Measurements from ENCODE around the gene GPN2.

GPN2 gene

DNA sequence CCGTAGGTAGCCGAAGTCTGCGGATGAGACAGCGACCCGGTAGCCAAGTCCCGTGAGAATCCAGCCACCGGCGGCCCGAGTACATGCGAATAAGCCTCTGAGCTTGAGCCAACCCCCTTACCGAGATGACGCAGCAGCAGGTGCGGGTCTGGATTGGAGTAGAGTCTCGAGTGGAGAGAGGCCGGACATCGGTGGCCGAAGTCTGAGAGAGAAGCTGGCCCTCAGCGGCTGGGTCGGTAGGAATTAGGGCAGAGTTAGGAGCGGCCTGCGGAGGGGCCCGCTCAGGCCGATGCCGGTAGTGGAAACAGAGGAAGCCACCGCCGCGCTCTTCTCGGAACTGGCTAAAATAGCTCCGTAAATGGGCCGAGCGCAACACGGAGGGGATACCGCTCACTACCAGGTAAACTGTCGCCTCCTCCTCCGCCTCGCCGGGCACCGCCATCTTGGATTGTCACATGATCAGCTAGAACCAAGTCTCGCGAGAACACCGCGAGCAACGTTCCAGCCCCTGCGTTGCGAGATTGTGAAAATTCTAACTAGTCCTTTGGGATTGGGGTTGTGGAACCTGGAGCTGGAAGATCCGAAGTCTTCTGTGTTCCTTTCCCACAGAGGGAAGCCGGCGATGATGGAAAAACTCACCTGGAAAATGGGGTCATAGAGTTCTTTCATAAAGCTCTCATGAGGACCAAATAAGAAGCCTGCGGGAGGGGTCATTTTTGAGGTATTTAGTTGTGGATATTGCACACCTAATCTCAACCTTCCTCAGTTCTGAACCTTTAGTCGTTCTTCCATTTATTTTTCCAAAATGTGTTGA, 10.1 kb upstream of the GPN2 start, which contains the start of gene GPATCH3 (continued):
- TF ChIP-seq ZNF623 (tag by site-specific recombination; IDR thresholded peaks at IDR 0.05) (peak; percentile 18; the same call in 1 of the 2 replicates), ZNF266 (tag by site-specific recombination; IDR thresholded peaks at IDR 0.05; ENCODE audit: low read depth) (no peak), KLF9 (tag by site-specific recombination; IDR thresholded peaks at IDR 0.05; ENCODE audit: low read depth) (peak; percentile 57; the same call in 1 of the 2 replicates), ZNF311 (tag by site-specific recombination; IDR thresholded peaks at IDR 0.05; ENCODE audit: borderline replicate concordance) (no peak), ZNF16 (tag by site-specific recombination; IDR thresholded peaks at IDR 0.05; ENCODE audit: low read depth) (no peak), ZNF416 (tag by site-specific recombination; IDR thresholded peaks at IDR 0.05) (no peak), ZNF664 (tag by site-specific recombination; IDR thresholded peaks at IDR 0.05) (no peak), KLF1 (tag by site-specific recombination; IDR thresholded peaks at IDR 0.05) (0 out of 2 replicates have a peak, but pooled peaks have one; percentile 28), ZNF621 (tag by site-specific recombination; IDR thresholded peaks at IDR 0.05) (no peak), ZNF114 (tag by site-specific recombination; IDR thresholded peaks at IDR 0.05) (no peak), ZNF174 (tag by site-specific recombination; IDR thresholded peaks at IDR 0.05) (no peak), ZNF548 (tag by site-specific recombination; IDR thresholded peaks at IDR 0.05) (no peak), GLI2 (tag by site-specific recombination; IDR thresholded peaks at IDR 0.05; ENCODE audit: borderline replicate concordance, low read depth) (peak; percentile 26; the same call in 1 of the 2 replicates), ZBTB8A (tag by site-specific recombination; IDR thresholded peaks at IDR 0.05) (peak; percentile 33; the same call in 1 of the 2 replicates), ZNF335 (tag by site-specific recombination; conservative IDR thresholded peaks at IDR 0.05) (peak; percentile 83), ZNF501 (tag by site-specific recombination; IDR thresholded peaks at IDR 0.05) (peak; percentile 91), GLIS1 (tag by site-specific recombination; IDR thresholded peaks at IDR 0.05) (no peak), TCF7L2 (IDR thresholded peaks at IDR 0.05; ENCODE audit: borderline replicate concordance, low read depth, low read length) (no peak), SP3 (tag by site-specific recombination; IDR thresholded peaks at IDR 0.05) (peak; percentile 73)
- TF ChIP-seq, protein P1, sequence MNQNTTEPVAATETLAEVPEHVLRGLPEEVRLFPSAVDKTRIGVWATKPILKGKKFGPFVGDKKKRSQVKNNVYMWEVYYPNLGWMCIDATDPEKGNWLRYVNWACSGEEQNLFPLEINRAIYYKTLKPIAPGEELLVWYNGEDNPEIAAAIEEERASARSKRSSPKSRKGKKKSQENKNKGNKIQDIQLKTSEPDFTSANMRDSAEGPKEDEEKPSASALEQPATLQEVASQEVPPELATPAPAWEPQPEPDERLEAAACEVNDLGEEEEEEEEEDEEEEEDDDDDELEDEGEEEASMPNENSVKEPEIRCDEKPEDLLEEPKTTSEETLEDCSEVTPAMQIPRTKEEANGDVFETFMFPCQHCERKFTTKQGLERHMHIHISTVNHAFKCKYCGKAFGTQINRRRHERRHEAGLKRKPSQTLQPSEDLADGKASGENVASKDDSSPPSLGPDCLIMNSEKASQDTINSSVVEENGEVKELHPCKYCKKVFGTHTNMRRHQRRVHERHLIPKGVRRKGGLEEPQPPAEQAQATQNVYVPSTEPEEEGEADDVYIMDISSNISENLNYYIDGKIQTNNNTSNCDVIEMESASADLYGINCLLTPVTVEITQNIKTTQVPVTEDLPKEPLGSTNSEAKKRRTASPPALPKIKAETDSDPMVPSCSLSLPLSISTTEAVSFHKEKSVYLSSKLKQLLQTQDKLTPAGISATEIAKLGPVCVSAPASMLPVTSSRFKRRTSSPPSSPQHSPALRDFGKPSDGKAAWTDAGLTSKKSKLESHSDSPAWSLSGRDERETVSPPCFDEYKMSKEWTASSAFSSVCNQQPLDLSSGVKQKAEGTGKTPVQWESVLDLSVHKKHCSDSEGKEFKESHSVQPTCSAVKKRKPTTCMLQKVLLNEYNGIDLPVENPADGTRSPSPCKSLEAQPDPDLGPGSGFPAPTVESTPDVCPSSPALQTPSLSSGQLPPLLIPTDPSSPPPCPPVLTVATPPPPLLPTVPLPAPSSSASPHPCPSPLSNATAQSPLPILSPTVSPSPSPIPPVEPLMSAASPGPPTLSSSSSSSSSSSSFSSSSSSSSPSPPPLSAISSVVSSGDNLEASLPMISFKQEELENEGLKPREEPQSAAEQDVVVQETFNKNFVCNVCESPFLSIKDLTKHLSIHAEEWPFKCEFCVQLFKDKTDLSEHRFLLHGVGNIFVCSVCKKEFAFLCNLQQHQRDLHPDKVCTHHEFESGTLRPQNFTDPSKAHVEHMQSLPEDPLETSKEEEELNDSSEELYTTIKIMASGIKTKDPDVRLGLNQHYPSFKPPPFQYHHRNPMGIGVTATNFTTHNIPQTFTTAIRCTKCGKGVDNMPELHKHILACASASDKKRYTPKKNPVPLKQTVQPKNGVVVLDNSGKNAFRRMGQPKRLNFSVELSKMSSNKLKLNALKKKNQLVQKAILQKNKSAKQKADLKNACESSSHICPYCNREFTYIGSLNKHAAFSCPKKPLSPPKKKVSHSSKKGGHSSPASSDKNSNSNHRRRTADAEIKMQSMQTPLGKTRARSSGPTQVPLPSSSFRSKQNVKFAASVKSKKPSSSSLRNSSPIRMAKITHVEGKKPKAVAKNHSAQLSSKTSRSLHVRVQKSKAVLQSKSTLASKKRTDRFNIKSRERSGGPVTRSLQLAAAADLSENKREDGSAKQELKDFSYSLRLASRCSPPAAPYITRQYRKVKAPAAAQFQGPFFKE (tag by site-specific recombination; IDR thresholded peaks at IDR 0.05; ENCODE audit: borderline replicate concordance): no peak
- TF ChIP-seq, protein P2, sequence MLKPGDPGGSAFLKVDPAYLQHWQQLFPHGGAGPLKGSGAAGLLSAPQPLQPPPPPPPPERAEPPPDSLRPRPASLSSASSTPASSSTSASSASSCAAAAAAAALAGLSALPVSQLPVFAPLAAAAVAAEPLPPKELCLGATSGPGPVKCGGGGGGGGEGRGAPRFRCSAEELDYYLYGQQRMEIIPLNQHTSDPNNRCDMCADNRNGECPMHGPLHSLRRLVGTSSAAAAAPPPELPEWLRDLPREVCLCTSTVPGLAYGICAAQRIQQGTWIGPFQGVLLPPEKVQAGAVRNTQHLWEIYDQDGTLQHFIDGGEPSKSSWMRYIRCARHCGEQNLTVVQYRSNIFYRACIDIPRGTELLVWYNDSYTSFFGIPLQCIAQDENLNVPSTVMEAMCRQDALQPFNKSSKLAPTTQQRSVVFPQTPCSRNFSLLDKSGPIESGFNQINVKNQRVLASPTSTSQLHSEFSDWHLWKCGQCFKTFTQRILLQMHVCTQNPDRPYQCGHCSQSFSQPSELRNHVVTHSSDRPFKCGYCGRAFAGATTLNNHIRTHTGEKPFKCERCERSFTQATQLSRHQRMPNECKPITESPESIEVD (tag by site-specific recombination; IDR thresholded peaks at IDR 0.05): no peak
- TF ChIP-seq, protein P3, sequence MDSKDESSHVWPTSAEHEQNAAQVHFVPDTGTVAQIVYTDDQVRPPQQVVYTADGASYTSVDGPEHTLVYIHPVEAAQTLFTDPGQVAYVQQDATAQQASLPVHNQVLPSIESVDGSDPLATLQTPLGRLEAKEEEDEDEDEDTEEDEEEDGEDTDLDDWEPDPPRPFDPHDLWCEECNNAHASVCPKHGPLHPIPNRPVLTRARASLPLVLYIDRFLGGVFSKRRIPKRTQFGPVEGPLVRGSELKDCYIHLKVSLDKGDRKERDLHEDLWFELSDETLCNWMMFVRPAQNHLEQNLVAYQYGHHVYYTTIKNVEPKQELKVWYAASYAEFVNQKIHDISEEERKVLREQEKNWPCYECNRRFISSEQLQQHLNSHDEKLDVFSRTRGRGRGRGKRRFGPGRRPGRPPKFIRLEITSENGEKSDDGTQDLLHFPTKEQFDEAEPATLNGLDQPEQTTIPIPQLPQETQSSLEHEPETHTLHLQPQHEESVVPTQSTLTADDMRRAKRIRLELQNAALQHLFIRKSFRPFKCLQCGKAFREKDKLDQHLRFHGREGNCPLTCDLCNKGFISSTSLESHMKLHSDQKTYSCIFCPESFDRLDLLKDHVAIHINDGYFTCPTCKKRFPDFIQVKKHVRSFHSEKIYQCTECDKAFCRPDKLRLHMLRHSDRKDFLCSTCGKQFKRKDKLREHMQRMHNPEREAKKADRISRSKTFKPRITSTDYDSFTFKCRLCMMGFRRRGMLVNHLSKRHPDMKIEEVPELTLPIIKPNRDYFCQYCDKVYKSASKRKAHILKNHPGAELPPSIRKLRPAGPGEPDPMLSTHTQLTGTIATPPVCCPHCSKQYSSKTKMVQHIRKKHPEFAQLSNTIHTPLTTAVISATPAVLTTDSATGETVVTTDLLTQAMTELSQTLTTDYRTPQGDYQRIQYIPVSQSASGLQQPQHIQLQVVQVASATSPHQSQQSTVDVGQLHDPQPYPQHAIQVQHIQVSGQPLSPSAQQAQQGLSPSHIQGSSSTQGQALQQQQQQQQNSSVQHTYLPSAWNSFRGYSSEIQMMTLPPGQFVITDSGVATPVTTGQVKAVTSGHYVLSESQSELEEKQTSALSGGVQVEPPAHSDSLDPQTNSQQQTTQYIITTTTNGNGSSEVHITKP (tag by site-specific recombination; IDR thresholded peaks at IDR 0.05): peak; percentile 31; the same call in 1 of the 2 replicates
- TF ChIP-seq, protein P4, sequence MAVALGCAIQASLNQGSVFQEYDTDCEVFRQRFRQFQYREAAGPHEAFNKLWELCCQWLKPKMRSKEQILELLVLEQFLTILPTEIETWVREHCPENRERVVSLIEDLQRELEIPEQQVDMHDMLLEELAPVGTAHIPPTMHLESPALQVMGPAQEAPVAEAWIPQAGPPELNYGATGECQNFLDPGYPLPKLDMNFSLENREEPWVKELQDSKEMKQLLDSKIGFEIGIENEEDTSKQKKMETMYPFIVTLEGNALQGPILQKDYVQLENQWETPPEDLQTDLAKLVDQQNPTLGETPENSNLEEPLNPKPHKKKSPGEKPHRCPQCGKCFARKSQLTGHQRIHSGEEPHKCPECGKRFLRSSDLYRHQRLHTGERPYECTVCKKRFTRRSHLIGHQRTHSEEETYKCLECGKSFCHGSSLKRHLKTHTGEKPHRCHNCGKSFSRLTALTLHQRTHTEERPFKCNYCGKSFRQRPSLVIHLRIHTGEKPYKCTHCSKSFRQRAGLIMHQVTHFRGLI (tag by site-specific recombination; IDR thresholded peaks at IDR 0.05): no peak
- TF ChIP-seq, protein P5, sequence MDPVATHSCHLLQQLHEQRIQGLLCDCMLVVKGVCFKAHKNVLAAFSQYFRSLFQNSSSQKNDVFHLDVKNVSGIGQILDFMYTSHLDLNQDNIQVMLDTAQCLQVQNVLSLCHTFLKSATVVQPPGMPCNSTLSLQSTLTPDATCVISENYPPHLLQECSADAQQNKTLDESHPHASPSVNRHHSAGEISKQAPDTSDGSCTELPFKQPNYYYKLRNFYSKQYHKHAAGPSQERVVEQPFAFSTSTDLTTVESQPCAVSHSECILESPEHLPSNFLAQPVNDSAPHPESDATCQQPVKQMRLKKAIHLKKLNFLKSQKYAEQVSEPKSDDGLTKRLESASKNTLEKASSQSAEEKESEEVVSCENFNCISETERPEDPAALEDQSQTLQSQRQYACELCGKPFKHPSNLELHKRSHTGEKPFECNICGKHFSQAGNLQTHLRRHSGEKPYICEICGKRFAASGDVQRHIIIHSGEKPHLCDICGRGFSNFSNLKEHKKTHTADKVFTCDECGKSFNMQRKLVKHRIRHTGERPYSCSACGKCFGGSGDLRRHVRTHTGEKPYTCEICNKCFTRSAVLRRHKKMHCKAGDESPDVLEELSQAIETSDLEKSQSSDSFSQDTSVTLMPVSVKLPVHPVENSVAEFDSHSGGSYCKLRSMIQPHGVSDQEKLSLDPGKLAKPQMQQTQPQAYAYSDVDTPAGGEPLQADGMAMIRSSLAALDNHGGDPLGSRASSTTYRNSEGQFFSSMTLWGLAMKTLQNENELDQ (tag by site-specific recombination; IDR thresholded peaks at IDR 0.05; ENCODE audit: low read depth): no peak

Measured in HEK293 (cell line).